ENCODE data around the gene FBXW7.

The FBXW7 gene

GRCh38 chr4:152372444-152372843, 163.4 kb downstream of the FBXW7 start:
- no peak overlapping the region for H3K9ac ChIP-seq (ENCODE audit: low read depth, low read length, poor library complexity, severe bottlenecking)
- H3K4me2 ChIP-seq (ENCODE audit: low read depth, low read length, poor library complexity, severe bottlenecking), result no peak overlapping the region
- H3K9me3 ChIP-seq (ENCODE audit: insufficient read depth, low read depth, low read length), result no peaks in the 10 kb centered on the region
- no peak overlapping the region for H3K4me3 ChIP-seq (ENCODE audit: low read length, poor library complexity, severe bottlenecking)
- TF ChIP-seq EZH2phosphoT487 (IDR thresholded peaks at IDR 0.05; ENCODE audit: borderline replicate concordance), result no peak
- TF ChIP-seq, protein P1, sequence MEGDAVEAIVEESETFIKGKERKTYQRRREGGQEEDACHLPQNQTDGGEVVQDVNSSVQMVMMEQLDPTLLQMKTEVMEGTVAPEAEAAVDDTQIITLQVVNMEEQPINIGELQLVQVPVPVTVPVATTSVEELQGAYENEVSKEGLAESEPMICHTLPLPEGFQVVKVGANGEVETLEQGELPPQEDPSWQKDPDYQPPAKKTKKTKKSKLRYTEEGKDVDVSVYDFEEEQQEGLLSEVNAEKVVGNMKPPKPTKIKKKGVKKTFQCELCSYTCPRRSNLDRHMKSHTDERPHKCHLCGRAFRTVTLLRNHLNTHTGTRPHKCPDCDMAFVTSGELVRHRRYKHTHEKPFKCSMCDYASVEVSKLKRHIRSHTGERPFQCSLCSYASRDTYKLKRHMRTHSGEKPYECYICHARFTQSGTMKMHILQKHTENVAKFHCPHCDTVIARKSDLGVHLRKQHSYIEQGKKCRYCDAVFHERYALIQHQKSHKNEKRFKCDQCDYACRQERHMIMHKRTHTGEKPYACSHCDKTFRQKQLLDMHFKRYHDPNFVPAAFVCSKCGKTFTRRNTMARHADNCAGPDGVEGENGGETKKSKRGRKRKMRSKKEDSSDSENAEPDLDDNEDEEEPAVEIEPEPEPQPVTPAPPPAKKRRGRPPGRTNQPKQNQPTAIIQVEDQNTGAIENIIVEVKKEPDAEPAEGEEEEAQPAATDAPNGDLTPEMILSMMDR (conservative IDR thresholded peaks at IDR 0.05; ENCODE audit: low read length), result no peak
- no peaks in the 10 kb centered on the region for H3K9me2 ChIP-seq (replicated peaks; ENCODE audit: low read depth, low read length)
- H3F3A ChIP-seq (ENCODE audit: low read depth), result no peaks in the 10 kb centered on the region
- no peaks in the 10 kb centered on the region for H3K79me2 ChIP-seq (ENCODE audit: insufficient read depth, low read length)
- H4K20me1 ChIP-seq (ENCODE audit: insufficient read depth, low read length, poor library complexity, severe bottlenecking), result no peaks in the 10 kb centered on the region
- H3K27me3 ChIP-seq (ENCODE audit: insufficient read depth, low read length, poor library complexity, severe bottlenecking), result no peaks in the 10 kb centered on the region
- H2AFZ ChIP-seq (ENCODE audit: low read length), result no peak overlapping the region
- H3K4me1 ChIP-seq (ENCODE audit: insufficient read depth, low read length, poor library complexity, severe bottlenecking), result no peaks in the 10 kb centered on the region
- H3K36me3 ChIP-seq (ENCODE audit: insufficient read depth, low read length), result no peaks in the 10 kb centered on the region

GRCh38 chr4:152369902-152370295, 166.0 kb downstream of the FBXW7 start:
- H3K27me3 ChIP-seq (ENCODE audit: insufficient read depth, low read length, poor library complexity, severe bottlenecking), result no peaks in the 10 kb centered on the region
- H2AFZ ChIP-seq (ENCODE audit: low read length), result no peak overlapping the region
- no peaks in the 10 kb centered on the region for H3K79me2 ChIP-seq (ENCODE audit: insufficient read depth, low read length)
- H3K36me3 ChIP-seq (ENCODE audit: insufficient read depth, low read length), result peaks cover 8% of the 10 kb centered on the region; the same call in 1 of the 2 replicates
- H3K4me1 ChIP-seq (ENCODE audit: insufficient read depth, low read length, poor library complexity, severe bottlenecking), result no peaks in the 10 kb centered on the region
- H4K20me1 ChIP-seq (ENCODE audit: insufficient read depth, low read length, poor library complexity, severe bottlenecking), result no peaks in the 10 kb centered on the region
- H3K4me2 ChIP-seq (ENCODE audit: low read depth, low read length, poor library complexity, severe bottlenecking), result no peak overlapping the region
- no peak for TF ChIP-seq EZH2phosphoT487 (IDR thresholded peaks at IDR 0.05; ENCODE audit: borderline replicate concordance)
- TF ChIP-seq, protein P1 (conservative IDR thresholded peaks at IDR 0.05; ENCODE audit: low read length), result peak; percentile 66
- H3F3A ChIP-seq (ENCODE audit: low read depth), result no peaks in the 10 kb centered on the region
- no peaks in the 10 kb centered on the region for H3K9me2 ChIP-seq (replicated peaks; ENCODE audit: low read depth, low read length)
- H3K4me3 ChIP-seq (ENCODE audit: low read length, poor library complexity, severe bottlenecking), result no peak overlapping the region
- no peak overlapping the region for H3K9ac ChIP-seq (ENCODE audit: low read depth, low read length, poor library complexity, severe bottlenecking)
- H3K9me3 ChIP-seq (ENCODE audit: insufficient read depth, low read depth, low read length), result no peaks in the 10 kb centered on the region

- H3K79me2 ChIP-seq (ENCODE audit: insufficient read depth, low read length), result no peaks in the 10 kb centered on the region
- no peak overlapping the region for H3K4me2 ChIP-seq (ENCODE audit: low read depth, low read length, poor library complexity, severe bottlenecking)
- H3K4me1 ChIP-seq (ENCODE audit: insufficient read depth, low read length, poor library complexity, severe bottlenecking), result no peaks in the 10 kb centered on the region
- H2AFZ ChIP-seq (ENCODE audit: low read length), result no peak overlapping the region
- no peak overlapping the region for H3K9ac ChIP-seq (ENCODE audit: low read depth, low read length, poor library complexity, severe bottlenecking)
- no peaks in the 10 kb centered on the region for H3F3A ChIP-seq (ENCODE audit: low read depth)
- TF ChIP-seq, protein P1 (conservative IDR thresholded peaks at IDR 0.05; ENCODE audit: low read length), result no peak
- no peak for TF ChIP-seq EZH2phosphoT487 (IDR thresholded peaks at IDR 0.05; ENCODE audit: borderline replicate concordance)
- no peak overlapping the region for H3K4me3 ChIP-seq (ENCODE audit: low read length, poor library complexity, severe bottlenecking)
- H3K27me3 ChIP-seq (ENCODE audit: insufficient read depth, low read length, poor library complexity, severe bottlenecking), result no peaks in the 10 kb centered on the region
- no peaks in the 10 kb centered on the region for H4K20me1 ChIP-seq (ENCODE audit: insufficient read depth, low read length, poor library complexity, severe bottlenecking)
- peaks cover 8% of the 10 kb centered on the region; the same call in 1 of the 2 replicates for H3K36me3 ChIP-seq (ENCODE audit: insufficient read depth, low read length)
- no peaks in the 10 kb centered on the region for H3K9me2 ChIP-seq (replicated peaks; ENCODE audit: low read depth, low read length)
- no peaks in the 10 kb centered on the region for H3K9me3 ChIP-seq (ENCODE audit: insufficient read depth, low read depth, low read length)
Observed at GRCh38 chr4:152369203-152369901, 166.5 kb downstream of the FBXW7 start.

All from Loucy (cell line).